K562 (cell line): ENCODE measurements around the gene FAM222A. TPM values are rescaled to one million over a fixed set of nuclear protein-coding genes. Genes with fewer than 3 reads are reported as not detected.

ENCODE experiments used
- ARNT ChIP-seq, 2 experiments: fragments of 450-650 bp; IDR thresholded peaks; 2 replicates each; pipeline ENCODE4 v1.6.1; 2016; ENCODE audit warnings: mild to moderate bottlenecking in 1 of 2
- BCL6 ChIP-seq: fragments of 250-450 bp; sonication (Bioruptor Pico); IDR thresholded peaks from 2 replicates; pipeline ENCODE4 v1.4.0; 2020
- CLOCK ChIP-seq: fragments of 250-450 bp; sonication (Bioruptor Pico); IDR thresholded peaks from 2 replicates; pipeline ENCODE4 v1.4.0; 2020; ENCODE audit warnings: mild to moderate bottlenecking, moderate library complexity, borderline replicate concordance
- E2F3 ChIP-seq: fragments of 250-450 bp; sonication (Bioruptor Pico); IDR thresholded peaks from 2 replicates; pipeline ENCODE4 v1.4.0; 2020; ENCODE audit warnings: mild to moderate bottlenecking
- EP300 ChIP-seq: IDR thresholded peaks from 2 replicates; pipeline ENCODE4 v1.6.1; 2012; ENCODE audit warnings: low read length, improper control_type of control experiment
- FOXM1 ChIP-seq, 2 experiments: fragments of 450-650 bp in 1 of 2; sonication (generic) in 1 of 2; formaldehyde crosslinking in 1 of 2; IDR thresholded peaks; 2 replicates each; pipeline versions ENCODE4 v1.6.1 to v1.9.0; 2017 to 2022; ENCODE audit warnings: low read depth in 2 of 2, mild to moderate bottlenecking in 2 of 2, missing genetic modification reagents in 1 of 2, moderate library complexity in 1 of 2
- HDAC6 ChIP-seq: IDR thresholded peaks from 2 replicates; pipeline ENCODE4 v1.6.1; 2012; ENCODE audit warnings: low read depth, mild to moderate bottlenecking, control low read depth, inconsistent platforms, low read length, moderate library complexity
- KLF16 ChIP-seq: IDR thresholded peaks from 2 replicates; pipeline ENCODE4 v1.6.1; 2016; ENCODE audit warnings: antibody characterized with exemption
- MCM5 ChIP-seq: fragments of 450-650 bp; IDR thresholded peaks from 2 replicates; pipeline ENCODE4 v1.6.1; 2016; ENCODE audit warnings: low read depth
- MTA2 ChIP-seq: fragments of 450-650 bp; IDR thresholded peaks from 2 replicates; pipeline ENCODE4 v1.6.1; 2016; ENCODE audit warnings: low read depth
- NCOA2 ChIP-seq, 2 experiments: fragments of 450-650 bp; IDR thresholded peaks; 2 replicates each; pipeline ENCODE4 v1.6.1; 2018; ENCODE audit warnings: mild to moderate bottlenecking in 2 of 2, moderate library complexity in 1 of 2; ENCODE audit not compliant: partially characterized antibody in 2 of 2
- PTTG1 ChIP-seq: fragments of 450-650 bp; IDR thresholded peaks from 2 replicates; pipeline ENCODE4 v1.6.1; 2016; ENCODE audit warnings: low read depth, mild to moderate bottlenecking, missing genetic modification characterization, missing compliant biosample characterization
- RBM25 ChIP-seq: fragments of 200-400 bp; formaldehyde crosslinking; IDR thresholded peaks from 2 replicates; pipeline ENCODE4 v1.6.1; 2018; ENCODE audit warnings: low read length, low read depth, moderate library complexity; ENCODE audit not compliant: severe bottlenecking
- SAFB2 ChIP-seq: fragments of 200-400 bp; formaldehyde crosslinking; IDR thresholded peaks from 2 replicates; pipeline ENCODE4 v1.6.1; 2018; ENCODE audit warnings: borderline replicate concordance, low read length, low read depth, moderate library complexity; ENCODE audit not compliant: severe bottlenecking
- SIN3B ChIP-seq: fragments of 450-650 bp; IDR thresholded peaks from 2 replicates; pipeline ENCODE4 v1.6.1; 2017; ENCODE audit warnings: low read depth, mild to moderate bottlenecking, moderate library complexity
- XRCC3 ChIP-seq: fragments of 450-650 bp; IDR thresholded peaks from 2 replicates; pipeline ENCODE4 v1.6.1; 2017; ENCODE audit warnings: mild to moderate bottlenecking, moderate library complexity
- ZBTB11 ChIP-seq, 3 experiments: fragments of 200-800 bp in 1 of 3; fragments of 250-450 bp in 1 of 3; fragments of 450-650 bp in 1 of 3; sonication (Bioruptor Pico) in 1 of 3; sonication (Bioruptor generic) in 1 of 3; formaldehyde crosslinking in 1 of 3; IDR thresholded peaks; 2 replicates each; pipeline versions ENCODE4 v1.6.1 to v1.8.0; 2016 to 2022; ENCODE audit warnings: mild to moderate bottlenecking in 2 of 3, missing genetic modification characterization in 2 of 3, missing compliant biosample characterization in 1 of 3, moderate library complexity in 1 of 3
- ZFPM2 ChIP-seq: fragments of 250-450 bp; sonication (Bioruptor Pico); IDR thresholded peaks from 2 replicates; pipeline ENCODE4 v1.5.1; 2022; ENCODE audit warnings: mild to moderate bottlenecking
- ZNF395 ChIP-seq: fragments of 200-800 bp; sonication (Bioruptor generic); IDR thresholded peaks from 2 replicates; pipeline ENCODE4 v1.6.1; 2017; ENCODE audit warnings: missing genetic modification characterization, missing compliant biosample characterization
- ZNF695 ChIP-seq: fragments of 450-650 bp; formaldehyde crosslinking; IDR thresholded peaks from 2 replicates; pipeline ENCODE4 v1.4.0; 2020; ENCODE audit warnings: mild to moderate bottlenecking, moderate library complexity
- polyA plus RNA-seq, 8 experiments: library from polyadenylated mRNA; depleted of rRNA in 4 of 8; stranded (reverse) in 5 of 8; unstranded in 3 of 8; fragments of >200 nt; fragmentation: Nextera tagmentation in 2 of 8; fragmentation: Illumina TruSeq in 1 of 8; extraction: Ambion mirVana in 2 of 8; extraction: Trizol in 1 of 8; gene quantifications; 2 replicates each; pipeline versions ENCODE4 v1.2.1 to v1.2.3, GENCODE V29; 2011 to 2014; ENCODE audit warnings: inconsistent platforms in 1 of 8, missing spikeins in 1 of 8
- total RNA-seq, 7 experiments: library from RNA; depleted of rRNA in 6 of 7; stranded (reverse); fragments of >200 nt in 6 of 7; fragmentation: Illumina TruSeq in 2 of 7; extraction: Trizol in 2 of 7; gene quantifications; 2 replicates each; pipeline versions ENCODE4 v1.2.1 to v1.2.3, GENCODE V29; 2011 to 2021; ENCODE audit warnings: low replicate concordance in 1 of 7

The FAM222A gene
- total and polyA plus RNA-seq, 9 of the 15 experiments (the other 6 are each of a cell fraction or from before 2014, with no cell fraction given), result 0.03 to 0.36 (median 0.12) TPM; not detected in 1

GRCh38 chr12:109739747-109740693, 26.4 kb downstream of the FAM222A start (continued):
- TF ChIP-seq ZBTB11 (CRISPR knock-in tag; IDR thresholded peaks at IDR 0.05) (0 out of 6 replicates have a peak, but pooled peaks of 1 of the 3 experiments have one; percentile 25), NCOA2 (IDR thresholded peaks at IDR 0.05; ENCODE audit: partially characterized antibody in 2 of 2) (no peak), ZFPM2 (CRISPR knock-in tag) (no peak), SIN3B (no peak), EP300 (peak; percentile 44; the same call in 1 of the 2 replicates), CLOCK (CRISPR knock-in tag) (no peak), SAFB2 (no peak), E2F3 (no peak), PTTG1 (tag) (no peak), ZNF395 (CRISPR knock-in tag) (no peak), XRCC3 (no peak), KLF16 (peak; percentile 83; the same call in 1 of the 2 replicates), ARNT (IDR thresholded peaks at IDR 0.05) (no peak), FOXM1 (IDR thresholded peaks at IDR 0.05; ENCODE audit: low read depth) (peak; percentile 42; the same call in 1 of the 2 replicates), FOXM1 (CRISPR knock-in tag; IDR thresholded peaks at IDR 0.05; ENCODE audit: low read depth) (no peak), HDAC6 (no peak), ZNF695 (no peak), RBM25 (peak; percentile 94), MCM5 (no peak), BCL6 (CRISPR knock-in tag) (no peak), MTA2 (peak; percentile 51)
